HG03575 (cell line): ENCODE measurements around the gene FIBIN.
"Not testable (repeated sequence)": the region's sequence is repeated elsewhere in the genome, so short reads cannot be mapped to it uniquely, and the experiment has no call there.

Experiments used
- ATAC-seq: cut with Tn5 transposase; IDR thresholded peaks from one replicate; pipeline ENCODE4 v1.9.1; 2021; ENCODE audit not compliant: unreplicated experiment, insufficient number of reproducible peaks, low FRiP score; ENCODE audit errors: extremely low read depth

The FIBIN gene

DNA sequence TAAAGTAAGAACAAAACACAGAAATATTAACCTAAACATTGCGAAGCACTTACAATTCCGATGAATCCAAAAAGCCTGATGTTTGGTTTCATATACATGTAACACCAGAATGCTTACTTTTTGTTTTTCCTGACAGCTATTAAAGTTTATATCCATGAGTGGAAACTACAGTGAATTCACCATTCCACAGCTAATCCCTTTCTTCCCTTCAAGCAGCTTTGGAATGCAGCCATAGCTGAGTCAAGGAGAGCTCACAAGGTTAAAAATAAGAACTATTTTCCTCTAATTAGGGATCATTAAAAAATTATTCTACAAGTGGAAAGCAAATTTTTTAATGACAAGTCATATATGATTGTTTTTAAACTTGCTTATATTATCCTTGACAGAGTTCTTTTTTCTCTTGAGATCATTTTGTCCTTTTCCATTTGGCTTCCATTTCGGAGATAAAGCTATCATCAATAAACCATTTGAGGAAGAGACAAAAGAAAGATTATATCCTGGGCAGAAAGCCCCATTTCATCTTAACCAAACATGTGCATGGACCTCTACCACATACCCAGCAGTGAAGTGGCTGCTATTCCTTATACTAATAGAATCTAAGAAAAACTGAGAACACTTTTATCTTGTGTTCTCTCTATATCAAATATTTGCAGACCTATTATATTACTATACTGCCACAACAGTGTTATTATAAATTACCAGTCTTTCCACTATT, 19.7 kb upstream of the FIBIN start:
- no peak for ATAC-seq

DNA sequence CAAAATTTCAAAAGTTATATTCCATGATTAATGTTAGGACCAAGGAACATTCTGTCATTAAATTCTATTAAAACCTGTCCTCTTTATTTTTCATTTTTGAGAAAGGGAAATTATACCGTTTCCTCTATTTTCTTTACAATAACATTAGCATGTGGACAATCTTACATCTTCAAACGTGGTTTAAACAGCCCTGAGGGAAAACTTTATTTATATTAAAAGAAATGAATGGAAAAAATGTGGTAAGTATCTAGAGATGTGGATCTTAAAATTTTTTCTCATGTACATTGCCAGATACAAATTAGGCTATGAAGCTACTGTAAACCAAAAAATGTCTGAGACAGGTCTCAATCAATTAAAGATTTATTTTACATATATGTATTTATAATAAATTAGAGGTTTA, 18.9 kb upstream of the FIBIN start:
- no peak for ATAC-seq

DNA sequence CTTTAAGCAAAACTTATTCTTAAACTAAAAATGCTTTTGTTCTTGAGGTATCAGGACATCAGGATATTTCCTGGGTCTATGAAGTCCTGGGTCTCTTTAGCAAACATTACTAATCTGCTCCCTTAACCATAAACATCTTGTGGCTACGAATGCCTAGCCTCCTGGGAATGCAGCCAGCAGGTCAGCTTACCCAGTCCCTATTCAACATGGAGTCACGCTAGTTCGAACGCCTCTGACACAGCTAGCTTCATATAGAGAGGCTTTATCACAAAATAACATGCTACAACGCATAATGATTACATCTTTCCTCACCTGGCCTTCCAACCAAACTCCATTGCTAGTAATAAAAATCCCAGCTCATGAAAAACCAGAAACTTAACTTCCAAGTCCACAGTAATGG, 17.5 kb upstream of the FIBIN start:
- no peak for ATAC-seq

DNA sequence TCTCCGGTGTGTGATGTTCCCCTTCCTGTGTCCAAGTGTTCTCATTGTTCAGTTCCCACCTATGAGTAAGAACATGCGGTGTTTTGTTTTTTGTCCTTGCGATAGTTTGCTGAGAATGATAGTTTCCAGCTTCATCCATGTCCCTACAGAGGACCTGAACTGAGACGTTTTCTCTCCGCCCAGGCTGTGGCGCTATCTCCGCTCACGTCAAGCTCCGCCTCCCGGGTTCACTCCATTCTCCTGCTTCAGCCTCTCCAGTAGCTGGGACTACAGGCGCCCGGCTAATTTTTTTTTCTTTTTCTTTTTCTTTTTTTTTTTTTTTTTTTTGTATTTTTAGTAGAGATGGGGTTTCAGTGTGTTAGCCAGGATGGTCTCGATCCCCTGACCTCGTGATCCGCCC, 16.7 kb upstream of the FIBIN start:
- ATAC-seq = not testable (repeated sequence)

DNA sequence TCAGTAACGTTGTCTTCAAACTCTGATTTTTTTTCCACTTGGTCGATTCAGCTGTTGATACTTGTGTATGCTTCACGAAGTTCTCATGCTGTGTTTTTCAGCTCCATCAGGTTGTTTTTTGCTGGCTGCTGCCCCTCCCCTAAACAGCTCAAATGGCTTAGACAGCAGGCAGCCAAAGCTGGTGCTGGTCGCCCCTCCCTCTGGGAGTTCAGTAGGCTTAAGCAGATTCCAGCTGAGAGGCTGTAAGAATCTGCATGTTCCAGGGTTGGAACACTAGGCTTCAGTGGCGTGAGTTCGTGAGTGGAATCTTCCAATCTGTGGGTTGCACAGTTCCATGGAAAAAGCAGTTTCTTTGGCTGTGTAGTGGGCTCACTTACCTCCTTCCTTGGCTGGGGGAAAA, 10.3 kb upstream of the FIBIN start:
- ATAC-seq = no peak

DNA sequence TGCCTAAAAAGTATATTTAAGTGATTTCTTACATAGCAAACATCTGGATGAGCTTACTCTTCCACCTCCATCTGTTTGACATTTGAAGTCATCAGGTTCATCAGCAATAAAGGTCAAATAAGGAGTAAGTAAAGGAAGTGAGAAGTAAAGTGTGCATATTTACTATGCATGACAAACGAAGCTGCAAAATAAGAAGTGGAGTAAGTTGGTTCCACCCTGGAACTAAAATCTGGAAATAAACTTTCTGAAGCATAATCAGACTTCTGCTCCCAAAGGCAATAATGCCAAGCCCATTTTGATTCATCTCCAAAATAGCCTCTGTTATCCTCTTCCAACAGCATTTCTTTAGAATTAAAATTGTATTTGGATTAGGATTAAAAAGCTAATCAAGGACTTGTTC, 8.4 kb upstream of the FIBIN start:
- no peak for ATAC-seq

DNA sequence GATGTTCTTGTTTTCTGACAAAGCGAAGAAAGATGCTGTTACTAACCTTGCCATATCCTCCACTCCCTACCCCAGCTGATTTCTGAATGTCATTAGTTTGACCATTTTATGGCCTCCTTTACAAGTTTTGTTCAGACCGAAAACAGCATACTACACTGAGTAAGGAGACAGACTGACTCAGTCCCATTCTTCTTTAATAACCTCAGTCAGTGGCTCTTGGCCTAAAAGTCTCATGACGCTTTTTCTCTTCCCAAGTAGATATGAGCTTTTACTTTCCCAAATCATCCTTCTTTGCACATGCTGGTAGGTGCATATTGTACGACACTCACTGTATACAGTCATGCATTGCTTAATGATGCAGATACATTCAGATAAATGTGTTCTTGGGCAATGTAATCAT, 8.0 kb upstream of the FIBIN start:
- no peak for ATAC-seq

DNA sequence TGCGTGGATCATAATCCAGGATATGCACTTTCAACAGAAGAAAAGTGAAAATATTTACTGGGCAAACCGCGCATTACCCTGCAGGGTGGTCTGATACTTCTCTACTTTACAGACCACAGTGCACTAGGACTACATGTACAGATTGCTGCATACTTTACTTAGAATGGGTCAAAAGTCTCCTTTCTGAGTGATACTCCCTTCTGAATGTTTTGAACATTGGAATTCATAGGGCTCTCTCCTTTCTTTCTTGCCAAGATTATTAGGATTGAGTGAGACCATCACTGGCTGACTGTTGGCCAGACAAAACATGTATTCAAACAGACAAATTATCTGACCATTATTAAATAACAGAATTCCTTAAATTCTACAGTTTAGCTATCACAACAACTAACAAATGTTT, 6.6 kb upstream of the FIBIN start:
- no peak for ATAC-seq

DNA sequence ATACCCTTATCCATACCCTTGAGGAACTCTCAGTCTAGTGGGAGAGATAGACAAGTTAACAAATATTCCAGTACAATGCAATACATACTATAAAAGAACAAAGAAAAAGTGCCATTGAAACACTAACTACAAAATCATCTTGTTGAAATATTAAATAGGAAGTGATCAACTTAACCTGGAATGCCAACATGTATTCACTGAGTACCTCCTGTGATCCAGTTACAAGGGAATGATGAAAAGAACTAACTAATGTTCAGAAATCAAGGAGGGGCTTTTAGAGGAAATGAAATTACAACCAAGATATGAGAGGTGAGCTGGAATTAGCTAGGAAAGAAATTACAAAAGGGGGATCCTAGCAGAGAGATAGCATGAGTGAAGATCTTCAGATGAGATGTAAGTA, 6.2 kb upstream of the FIBIN start:
- no peak for ATAC-seq

DNA sequence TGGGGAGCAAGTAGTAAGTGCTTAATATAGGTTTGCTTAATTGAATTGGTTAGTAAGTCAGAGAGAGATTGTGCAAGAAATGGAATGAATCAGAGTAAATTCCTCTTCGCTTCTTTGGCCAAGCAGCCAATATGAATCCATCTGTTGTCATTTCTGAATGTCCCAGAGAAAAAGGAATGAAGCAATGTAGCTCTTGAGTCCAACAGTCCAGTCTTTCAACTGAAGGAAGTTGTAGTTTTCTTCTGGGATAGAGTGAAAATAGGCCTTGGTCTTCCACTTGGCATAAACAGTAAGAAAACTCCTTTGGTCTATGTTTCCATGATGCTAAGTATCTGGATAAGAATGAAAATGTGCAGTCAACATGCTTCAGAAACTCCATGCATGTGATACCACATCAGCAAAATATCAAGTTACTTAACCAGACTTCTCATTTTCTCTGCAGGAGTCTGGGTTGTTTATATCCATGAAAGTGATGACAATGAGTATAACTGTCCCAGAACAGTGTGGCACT, 1.8 kb upstream of the FIBIN start:
- no peak for ATAC-seq

DNA sequence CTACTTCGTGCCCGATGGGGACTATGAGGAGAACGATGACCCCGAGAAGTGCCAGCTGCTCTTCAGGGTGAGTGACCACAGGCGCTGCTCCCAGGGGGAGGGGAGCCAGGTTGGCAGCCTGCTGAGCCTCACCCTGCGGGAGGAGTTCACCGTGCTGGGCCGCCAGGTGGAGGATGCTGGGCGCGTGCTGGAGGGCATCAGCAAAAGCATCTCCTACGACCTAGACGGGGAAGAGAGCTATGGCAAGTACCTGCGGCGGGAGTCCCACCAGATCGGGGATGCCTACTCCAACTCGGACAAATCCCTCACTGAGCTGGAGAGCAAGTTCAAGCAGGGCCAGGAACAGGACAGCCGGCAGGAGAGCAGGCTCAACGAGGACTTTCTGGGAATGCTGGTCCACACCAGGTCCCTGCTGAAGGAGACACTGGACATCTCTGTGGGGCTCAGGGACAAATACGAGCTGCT, 751 bp downstream of the FIBIN start:
- no peak for ATAC-seq

DNA sequence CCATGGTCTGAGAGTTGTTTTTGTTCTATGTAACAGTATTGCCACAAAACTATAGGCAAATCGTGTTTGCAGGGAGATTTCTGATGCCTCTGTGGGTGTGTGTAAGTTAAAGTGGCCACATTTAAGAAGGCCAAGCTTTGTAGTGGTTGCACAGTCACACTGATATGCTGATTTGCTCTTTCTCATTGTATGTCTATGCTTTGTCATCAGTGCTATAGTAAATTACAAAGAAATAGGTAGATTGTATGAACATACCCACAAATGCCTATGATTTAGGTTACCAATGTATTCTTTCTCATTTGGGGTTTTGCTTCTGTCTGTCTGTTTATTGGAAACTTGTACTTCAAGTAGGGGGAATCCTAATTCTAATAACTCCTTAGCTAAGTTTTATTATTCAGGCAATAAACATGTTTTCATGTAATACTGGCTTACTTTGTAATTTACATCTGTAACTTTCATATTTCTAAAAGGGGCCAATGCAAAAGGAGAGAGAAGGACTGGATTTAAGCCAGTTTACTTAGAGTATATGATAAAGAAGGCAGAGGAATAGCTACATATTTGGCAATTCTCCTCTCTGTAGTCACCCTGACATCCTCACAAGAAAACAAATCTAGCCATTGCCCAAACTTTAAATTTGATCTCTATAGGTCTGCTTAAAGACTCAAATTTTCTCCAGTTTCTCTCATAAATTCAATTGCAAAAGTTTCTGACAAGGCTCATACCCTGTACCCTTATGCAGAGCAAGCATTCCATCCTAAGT, 2.0 kb downstream of the FIBIN start:
- no peak for ATAC-seq

DNA sequence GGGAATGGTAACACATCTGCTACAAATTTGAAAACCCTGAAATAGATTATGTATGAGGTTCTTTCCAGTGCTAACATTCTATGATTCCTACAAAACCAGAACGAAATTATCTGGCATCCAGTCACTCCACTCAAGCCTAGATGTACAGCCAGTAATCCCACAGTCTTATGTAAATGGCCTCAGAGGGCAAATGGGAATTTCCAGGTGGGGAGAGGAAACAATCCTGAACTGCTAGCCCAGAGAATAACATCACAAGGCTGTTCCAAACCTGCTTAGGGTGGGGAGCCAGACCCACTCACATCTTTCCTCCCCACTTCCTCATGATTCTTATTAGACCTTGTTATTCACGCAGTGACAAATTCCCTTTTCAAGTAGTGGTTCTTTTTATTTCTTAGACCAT, 3.5 kb downstream of the FIBIN start:
- ATAC-seq = no peak

DNA sequence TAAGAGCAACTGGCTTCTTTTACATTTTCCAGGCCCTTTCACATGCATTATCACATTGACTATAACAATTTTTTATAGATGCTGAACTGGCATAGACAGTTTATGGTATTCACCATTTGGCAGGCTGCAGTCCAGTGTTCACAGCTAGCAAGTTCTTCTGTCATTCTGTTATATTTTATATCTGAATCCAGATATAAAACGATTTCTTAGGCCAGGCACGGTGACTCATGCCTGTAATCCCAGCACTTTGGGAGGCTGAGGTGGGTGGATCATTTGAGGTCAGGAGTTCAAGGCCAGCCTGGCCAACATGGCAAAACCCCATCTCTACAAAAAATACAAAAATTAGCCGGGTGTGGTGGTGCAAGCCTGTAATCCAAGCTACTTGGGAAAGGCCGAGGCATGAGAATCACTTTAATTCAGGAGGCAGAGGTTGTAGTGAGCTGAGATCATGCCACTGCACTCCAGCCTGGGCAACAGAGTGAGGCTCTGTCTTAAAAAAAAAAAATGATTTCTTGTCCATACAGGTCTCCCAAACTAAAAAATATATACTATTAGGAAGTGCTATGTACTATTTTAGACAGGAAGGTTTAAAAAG, 7.3 kb downstream of the FIBIN start:
- not testable (repeated sequence) for ATAC-seq

DNA sequence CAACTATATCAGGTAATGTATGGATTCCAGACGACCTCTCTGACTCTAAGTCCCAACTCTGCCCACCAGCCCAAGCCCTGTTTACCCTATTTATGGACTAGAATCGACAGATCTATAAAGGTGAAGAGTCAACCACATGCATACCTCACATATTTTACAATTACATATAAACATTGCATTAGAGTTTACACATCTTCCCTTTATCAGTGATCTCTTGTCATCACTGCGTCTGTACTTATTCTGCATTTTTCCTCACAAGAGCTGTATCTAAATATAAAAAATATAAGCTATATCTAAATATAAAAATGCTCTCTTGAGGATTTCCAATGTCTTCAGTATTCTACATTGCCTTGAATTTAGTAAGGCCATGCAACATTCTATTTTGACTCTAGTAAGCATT, 8.5 kb downstream of the FIBIN start:
- no peak for ATAC-seq

DNA sequence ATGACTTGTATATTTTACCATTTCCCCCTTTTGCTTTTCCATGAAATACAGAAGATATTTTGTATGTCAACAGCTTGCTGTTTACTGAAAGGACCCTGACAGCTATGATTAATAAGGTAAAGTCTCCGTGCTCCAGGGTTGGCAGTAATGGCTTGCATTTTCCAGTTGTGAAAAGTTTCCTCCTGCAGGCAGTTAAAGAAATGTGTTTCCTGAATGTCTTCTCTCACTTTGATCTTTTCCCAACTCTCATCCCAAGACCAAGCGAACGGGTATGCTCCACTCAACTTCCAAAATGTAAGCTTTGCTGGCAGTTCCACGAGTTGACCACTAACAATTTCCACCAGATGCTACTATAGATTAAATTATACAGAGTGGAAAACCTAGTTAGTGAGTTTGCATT, 8.9 kb downstream of the FIBIN start:
- ATAC-seq = no peak

DNA sequence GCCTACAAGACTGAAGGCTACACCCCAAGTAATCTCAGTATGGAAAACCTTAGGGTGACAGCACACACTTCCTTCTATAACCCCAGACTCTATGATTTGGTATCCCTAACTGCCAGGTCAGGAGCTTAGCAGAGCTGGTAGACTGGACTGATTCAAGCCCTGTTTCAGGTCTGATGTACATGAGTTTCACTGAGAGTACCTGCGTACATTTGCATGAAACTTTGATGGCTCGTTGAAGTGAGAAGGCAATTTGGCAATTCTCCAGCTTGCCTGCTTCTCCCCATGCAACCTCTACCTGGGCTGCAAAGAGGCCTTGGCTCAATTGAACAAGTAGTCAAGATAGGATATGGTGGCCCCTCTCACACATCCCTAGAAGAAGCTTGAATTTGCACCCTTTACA, 10.2 kb downstream of the FIBIN start:
- no peak for ATAC-seq

DNA sequence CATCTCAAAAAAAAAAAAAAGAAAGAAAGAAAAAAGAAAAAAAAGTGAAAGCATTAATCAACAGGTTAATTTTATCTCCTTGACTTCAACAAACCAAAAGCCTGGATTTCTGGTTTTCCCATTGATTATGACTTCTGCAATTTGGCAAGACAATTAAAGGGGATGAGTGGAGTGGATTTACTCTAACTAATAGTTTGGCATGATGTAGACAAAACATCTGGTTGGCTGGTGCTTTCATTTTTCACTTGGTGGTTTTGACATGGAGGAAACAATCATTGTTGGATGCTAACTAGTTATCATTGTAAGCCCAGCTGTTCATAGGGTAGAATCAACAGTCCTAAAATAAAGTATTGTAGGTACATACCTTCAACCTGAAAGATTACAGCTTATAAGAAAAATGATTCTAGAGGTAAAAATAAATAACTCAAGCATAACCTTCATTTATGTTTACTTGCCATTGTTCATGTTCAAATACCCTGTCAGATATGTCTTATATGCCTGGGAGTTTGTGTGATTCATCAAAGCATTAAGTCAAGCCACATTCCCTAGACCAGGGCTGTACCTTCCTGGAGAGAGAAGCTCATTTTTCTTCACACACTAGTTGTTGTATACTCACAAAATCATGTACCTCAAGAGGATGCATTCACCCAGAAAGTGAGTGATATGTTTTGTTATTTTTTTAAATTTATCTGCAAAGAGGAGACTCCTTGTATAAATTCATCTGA, 15.1 kb downstream of the FIBIN start:
- ATAC-seq = no peak

DNA sequence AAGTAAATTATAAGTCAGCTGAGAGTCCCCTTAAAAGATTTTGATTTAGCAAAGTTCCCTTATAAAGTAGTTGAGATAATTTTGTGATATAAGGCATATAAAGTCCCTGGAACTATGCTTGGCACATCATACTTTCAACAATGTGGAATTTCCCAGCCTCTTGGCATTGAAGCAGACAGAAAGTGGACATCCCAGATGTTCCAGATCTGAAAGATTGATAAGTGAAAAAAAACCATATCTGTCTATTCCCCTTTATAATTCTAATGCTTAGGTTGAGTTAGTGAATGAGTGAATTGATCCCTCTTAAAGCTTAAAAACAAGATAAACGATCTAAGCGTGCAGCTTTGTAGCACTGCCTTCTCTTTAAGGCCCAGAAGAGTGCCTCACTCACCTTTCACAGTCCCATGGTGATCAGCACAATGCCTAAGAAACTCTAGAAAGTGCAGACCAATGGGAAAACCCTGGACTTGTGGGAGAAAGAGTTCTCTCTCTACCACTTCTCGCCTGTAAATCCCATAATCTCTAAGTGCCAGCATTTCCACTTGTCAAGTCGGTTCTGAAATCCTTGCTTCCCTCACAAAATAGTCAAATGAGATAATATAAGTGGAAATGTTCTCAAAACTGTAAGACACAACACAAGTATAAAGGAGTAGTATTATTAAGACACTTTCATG, 17.8 kb downstream of the FIBIN start:
- no peak for ATAC-seq
